Measurements from ENCODE around the gene MT1E. TPM values are rescaled to one million over a fixed set of nuclear protein-coding genes. Genes with fewer than 3 reads are reported as not detected.
A peak's percentile ranks its signal among the peaks of the same experiment; 100 is the strongest.

Gene MT1E
- polyA plus RNA-seq, 1 donor from 2014 or later: not detected

GRCh38 chr16:56631832-56632155 is 6.2 kb downstream of the MT1E start:
- Histone ChIP-seq H3K79me2 (replicated peaks; ENCODE audit: insufficient read depth, low read length) (no peaks in the 10 kb centered on the region), H3K27me3 (ENCODE audit: insufficient read depth, low read depth, low read length) (peaks cover 96% of the 10 kb centered on the region), H3K9me2 (ENCODE audit: insufficient read depth, low read length) (no peaks in the 10 kb centered on the region), H3K9me3 (ENCODE audit: low read length) (no peaks in the 10 kb centered on the region), H3K4me2 (ENCODE audit: low read length) (no peak overlapping the region), H2AFZ (ENCODE audit: low read depth, low read length) (no peak overlapping the region), H3K4me3 (ENCODE audit: low read length) (peak overlapping the region; percentile 59), H3K9ac (ENCODE audit: low read length) (no peak overlapping the region), H4K20me1 (ENCODE audit: insufficient read depth) (no peaks in the 10 kb centered on the region), H3K27ac (ENCODE audit: low read length) (no peak overlapping the region), H3F3A (ENCODE audit: insufficient read depth, low read length, poor library complexity, severe bottlenecking) (no peaks in the 10 kb centered on the region), H3K36me3 (ENCODE audit: insufficient read depth, low read length) (no peaks in the 10 kb centered on the region)
- TF ChIP-seq EP300 (conservative IDR thresholded peaks at IDR 0.05; ENCODE audit: poor library complexity, severe bottlenecking) (no peak), RAD21 (conservative IDR thresholded peaks at IDR 0.05) (no peak), CTCF (IDR thresholded peaks at IDR 0.05; ENCODE audit: poor library complexity, severe bottlenecking) (no peak), REST (IDR thresholded peaks at IDR 0.05; ENCODE audit: borderline replicate concordance) (no peak), EZH2 (IDR thresholded peaks at IDR 0.05; ENCODE audit: borderline replicate concordance, insufficient read depth, low read length, poor library complexity, severe bottlenecking) (no peak)

- no peaks in the 10 kb centered on the region for H3K79me2 ChIP-seq (replicated peaks; ENCODE audit: insufficient read depth, low read length)
- H3K4me2 ChIP-seq (ENCODE audit: low read length): no peak within 1 kb of the TSS
- H3K9me2 ChIP-seq (ENCODE audit: insufficient read depth, low read length): no peaks in the 10 kb centered on the region
- H3K27ac ChIP-seq (ENCODE audit: low read length): no peak within 1 kb of the TSS
- no peak within 1 kb of the TSS for H3K9ac ChIP-seq (ENCODE audit: low read length)
- TF ChIP-seq RAD21 (conservative IDR thresholded peaks at IDR 0.05): no peak
- TF ChIP-seq EP300 (conservative IDR thresholded peaks at IDR 0.05; ENCODE audit: poor library complexity, severe bottlenecking): no peak
- TF ChIP-seq EZH2 (IDR thresholded peaks at IDR 0.05; ENCODE audit: borderline replicate concordance, insufficient read depth, low read length, poor library complexity, severe bottlenecking): peak; percentile 68
- H3K9me3 ChIP-seq (ENCODE audit: low read length): no peaks in the 10 kb centered on the region
- H3F3A ChIP-seq (ENCODE audit: insufficient read depth, low read length, poor library complexity, severe bottlenecking): no peaks in the 10 kb centered on the region
- no peaks in the 10 kb centered on the region for H4K20me1 ChIP-seq (ENCODE audit: insufficient read depth)
- no peaks in the 10 kb centered on the region for H3K36me3 ChIP-seq (ENCODE audit: insufficient read depth, low read length)
- H3K27me3 ChIP-seq (ENCODE audit: insufficient read depth, low read depth, low read length): peaks cover 96% of the 10 kb centered on the region
- H2AFZ ChIP-seq (ENCODE audit: low read depth, low read length): no peak within 1 kb of the TSS
- peak within 1 kb of the TSS; percentile 59 for H3K4me3 ChIP-seq (ENCODE audit: low read length)
These were observed 6.7 kb downstream of the MT1E start, which contains the start of gene MT1M for GRCh38 chr16:56632156-56632847. TSS of gene MT1M (plus strand) at chr16:56632659. CDS start at chr16:56632732, 73 bp downstream.

GRCh38 chr16:56632848-56633365 is 7.3 kb downstream of the MT1E start:
- Histone ChIP-seq H3K4me2 (ENCODE audit: low read length) (no peak overlapping the region), H3K36me3 (ENCODE audit: insufficient read depth, low read length) (no peaks in the 10 kb centered on the region), H3K27ac (ENCODE audit: low read length) (no peak overlapping the region), H3K9ac (ENCODE audit: low read length) (no peak overlapping the region), H3K27me3 (ENCODE audit: insufficient read depth, low read depth, low read length) (peaks cover 99% of the 10 kb centered on the region), H3K79me2 (replicated peaks; ENCODE audit: insufficient read depth, low read length) (no peaks in the 10 kb centered on the region), H3K9me2 (ENCODE audit: insufficient read depth, low read length) (no peaks in the 10 kb centered on the region), H3K9me3 (ENCODE audit: low read length) (no peaks in the 10 kb centered on the region), H3F3A (ENCODE audit: insufficient read depth, low read length, poor library complexity, severe bottlenecking) (no peaks in the 10 kb centered on the region), H4K20me1 (ENCODE audit: insufficient read depth) (no peaks in the 10 kb centered on the region), H3K4me3 (ENCODE audit: low read length) (peak overlapping the region; percentile 59), H2AFZ (ENCODE audit: low read depth, low read length) (no peak overlapping the region)
- TF ChIP-seq REST (IDR thresholded peaks at IDR 0.05; ENCODE audit: borderline replicate concordance) (no peak), SMC3 (conservative IDR thresholded peaks at IDR 0.05; ENCODE audit: poor library complexity) (no peak), POLR2AphosphoS5 (IDR thresholded peaks at IDR 0.05) (no peak), MXI1 (conservative IDR thresholded peaks at IDR 0.05; ENCODE audit: poor library complexity, severe bottlenecking) (no peak), RAD21 (conservative IDR thresholded peaks at IDR 0.05) (no peak), EZH2 (IDR thresholded peaks at IDR 0.05; ENCODE audit: borderline replicate concordance, insufficient read depth, low read length, poor library complexity, severe bottlenecking) (no peak), CTCF (IDR thresholded peaks at IDR 0.05; ENCODE audit: poor library complexity, severe bottlenecking) (no peak), TAF1 (IDR thresholded peaks at IDR 0.05; ENCODE audit: low read depth) (no peak)
